HepG2 (cell line): ENCODE results near the gene ATP8B4. TPM values are rescaled to one million over a fixed set of nuclear protein-coding genes. Genes with fewer than 3 reads are reported as not detected.

Experiments used
- ATAC-seq: fragments of 200-7000 bp; cut with Tn5 transposase; 3 replicates; pipeline ENCODE4 v1.9.1; 2020; ENCODE audit warnings: mild to moderate bottlenecking, moderate library complexity
- BruUV-seq: library from RNA; stranded (reverse); fragments of 400-500 nt; replicated peaks from 2 replicates; lab custom pipeline; 2021; lab: Mats Ljungman, UMichigan
- CTCF ChIA-PET: fragments of 300-600 bp; formaldehyde crosslinking; extraction: SDS; loops from one replicate; lab custom pipeline; 2021; ENCODE audit warnings: low total read pairs, inconsistent platforms, low intra/inter-chr PET ratio; lab: Yijun Ruan, JAX
- POLR2A ChIA-PET: fragments of 350-600 bp; sonication (Branson Sonifier 250); formaldehyde crosslinking; loops from one replicate; lab custom pipeline; 2020; ENCODE audit warnings: antibody characterized with exemption, inconsistent platforms; lab: Yijun Ruan, JAX
- DNase-seq: peaks from one replicate; pipeline ENCODE4 v3.0.0-alpha.2; 2015; ENCODE audit warnings: low spot score
- FAIRE-seq: peaks from 3 replicates; lab custom pipeline; 2011; peaks lifted over from hg19 to GRCh38; lab: Jason Lieb, UNC
- H2AFZ ChIP-seq: one replicate; pipeline ENCODE4 v1.6.1; 2011; ENCODE audit warnings: low read length, inconsistent platforms
- H3K27ac ChIP-seq: fragments of 300-600 bp; 3 replicates; pipeline ENCODE4 v1.8.0; 2011; ENCODE audit warnings: mixed run types, mild to moderate bottlenecking, mixed read lengths, low read length, inconsistent platforms; ENCODE audit not compliant: insufficient read depth; ENCODE audit errors: extremely low read length
- H3K27me3 ChIP-seq, 2 experiments: fragments of 200-600 bp in 1 of 2; 2 replicates in 1 of 2; 3 replicates in 1 of 2; pipeline versions ENCODE4 v1.6.0 to v1.8.0; 2011; ENCODE audit warnings: low read length in 2 of 2, mild to moderate bottlenecking in 2 of 2, moderate library complexity in 2 of 2, inconsistent platforms in 1 of 2; ENCODE audit not compliant: insufficient read depth in 2 of 2, control insufficient read depth in 1 of 2
- H3K36me3 ChIP-seq, 2 experiments: fragments of 200-600 bp in 1 of 2; replicated peaks in 1 of 2; 2 replicates in 1 of 2; 3 replicates in 1 of 2; pipeline versions ENCODE4 v1.5.1 to v1.8.0; 2011; ENCODE audit warnings: low read length in 2 of 2, inconsistent platforms in 1 of 2; ENCODE audit not compliant: insufficient read depth in 2 of 2, control insufficient read depth in 1 of 2
- H3K4me1 ChIP-seq: 2 replicates; pipeline ENCODE4 v1.5.1; 2012; ENCODE audit warnings: low read length, inconsistent platforms; ENCODE audit not compliant: insufficient read depth
- H3K4me2 ChIP-seq: 2 replicates; pipeline ENCODE4 v1.6.0; 2011; ENCODE audit warnings: low read depth, low read length, inconsistent platforms
- H3K4me3 ChIP-seq, 3 experiments: fragments of 200-600 bp in 1 of 3; sonication (generic), shearing (Covaris generic) in 1 of 3; replicated peaks in 1 of 3; 2 replicates each; pipeline ENCODE4 v1.5.1; 2011 to 2016; ENCODE audit warnings: low read length in 3 of 3, inconsistent platforms in 2 of 3, low read depth in 2 of 3, mild to moderate bottlenecking in 2 of 3, control low read depth in 1 of 3, mixed read lengths in 1 of 3; ENCODE audit not compliant: insufficient read depth in 1 of 3
- H3K79me2 ChIP-seq: one replicate; pipeline ENCODE4 v1.6.1; 2011; ENCODE audit warnings: low read length, inconsistent platforms; ENCODE audit not compliant: insufficient read depth
- H3K9ac ChIP-seq: 2 replicates; pipeline ENCODE4 v1.6.0; 2011; ENCODE audit warnings: mild to moderate bottlenecking, low read depth, low read length, inconsistent platforms; ENCODE audit not compliant: insufficient read depth
- H3K9me3 ChIP-seq: 2 replicates; pipeline ENCODE4 v1.5.1; 2012; ENCODE audit warnings: mild to moderate bottlenecking, low read length
- H4K20me1 ChIP-seq: 2 replicates; pipeline ENCODE4 v1.6.0; 2011; ENCODE audit warnings: inconsistent platforms, mild to moderate bottlenecking, low read length, moderate library complexity; ENCODE audit not compliant: insufficient read depth
- CBX1 ChIP-seq: IDR thresholded peaks from one replicate; pipeline ENCODE4 v1.6.1; 2016; ENCODE audit warnings: antibody characterized with exemption, low read depth
- IKZF1 ChIP-seq: fragments of 450-650 bp; IDR thresholded peaks from 2 replicates; pipeline ENCODE4 v1.7.1; 2016
- JUNB ChIP-seq: sonication (generic); formaldehyde crosslinking; IDR thresholded peaks from 2 replicates; pipeline ENCODE4 v1.8.0; 2022; ENCODE audit warnings: missing genetic modification reagents, mild to moderate bottlenecking, borderline replicate concordance
- KAT2B ChIP-seq: fragments of 150-350 bp; IDR thresholded peaks from 2 replicates; pipeline ENCODE4 v1.6.1; 2014; ENCODE audit warnings: low read depth, low read length, borderline replicate concordance
- THAP8 ChIP-seq: sonication (generic); formaldehyde crosslinking; IDR thresholded peaks from 2 replicates; pipeline ENCODE4 v1.5.1; 2020; ENCODE audit warnings: missing genetic modification reagents, mild to moderate bottlenecking, borderline replicate concordance
- ZNF253 ChIP-seq: sonication (generic); formaldehyde crosslinking; IDR thresholded peaks from 2 replicates; pipeline ENCODE4 v1.8.0; 2022; ENCODE audit warnings: mild to moderate bottlenecking, missing genetic modification reagents, borderline replicate concordance
- ZNF546 ChIP-seq: sonication (generic); formaldehyde crosslinking; conservative IDR thresholded peaks from 2 replicates; pipeline ENCODE4 v1.8.1; 2023; ENCODE audit warnings: mild to moderate bottlenecking, missing genetic modification reagents
- ZNF549 ChIP-seq: sonication (generic); formaldehyde crosslinking; IDR thresholded peaks from 2 replicates; pipeline ENCODE4 v1.5.0; 2020; ENCODE audit warnings: missing genetic modification reagents
- ZNF724P ChIP-seq: sonication (generic); formaldehyde crosslinking; IDR thresholded peaks from 2 replicates; pipeline ENCODE4 v1.8.0; 2022; ENCODE audit warnings: missing genetic modification reagents, borderline replicate concordance
- WGBS: methylation state at CpG from one replicate; pipeline ENCODE4 v1.1.6; 2017; ENCODE audit warnings: low lambda C conversion rate; 5-methylcytosine and 5-hydroxymethylcytosine counted together
- in situ Hi-C: cut with HindIII; loops from 2 replicates; pipeline ENCODE4 v1.10.0; 2017; ENCODE audit warnings: low pct_unique_long_range_greater_than_20kb; ENCODE audit not compliant: extremely low pct_ligation_motif_present
- intact Hi-C: fragments of 100-400 bp; cut with micrococcal nuclease; formaldehyde crosslinking; loops from one replicate; pipeline ENCODE4 v1.10.0; 2022; ENCODE audit not compliant: unreplicated experiment
- polyA plus RNA-seq, 8 experiments: library from polyadenylated mRNA; depleted of rRNA in 3 of 8; stranded (reverse) in 7 of 8; unstranded in 1 of 8; fragments of >200 nt; fragmentation: Illumina TruSeq in 4 of 8; extraction: Trizol in 4 of 8; gene quantifications; 2 replicates each; pipeline versions ENCODE4 v1.2.1 to v1.2.3, GENCODE V29; 2011 to 2016; ENCODE audit warnings: low read depth in 4 of 8, missing spikeins in 1 of 8, mixed read lengths in 1 of 8; ENCODE audit not compliant: insufficient read depth in 1 of 8
- total RNA-seq, 5 experiments: library from RNA; depleted of rRNA; stranded (reverse); fragments of >200 nt; fragmentation: Illumina TruSeq; extraction: Trizol; gene quantifications; 2 replicates each; pipeline ENCODE4 v1.2.3, GENCODE V29; 2016; ENCODE audit warnings: low read depth in 1 of 5
- TF ChIP-seq, protein P1 (sequence below): sonication (generic); formaldehyde crosslinking; IDR thresholded peaks from 2 replicates; pipeline ENCODE4 v1.4.0; 2020; ENCODE audit warnings: missing genetic modification reagents, borderline replicate concordance
- TF ChIP-seq, protein P2 (sequence below): sonication (generic); formaldehyde crosslinking; IDR thresholded peaks from 2 replicates; pipeline ENCODE4 v1.4.0; 2020; ENCODE audit warnings: missing genetic modification reagents

Gene ATP8B4
- total and polyA plus RNA-seq, 2 of the 13 experiments (the other 11 are each of a cell fraction or from before 2014, with no cell fraction given): 0.24 to 0.69 TPM

GRCh38 chr15:50113992-50114780 lies 4.8 kb downstream of the ATP8B4 start (continued):
- no peak for TF ChIP-seq JUNB (CRISPR knock-in tag)
- TF ChIP-seq ZNF724P (CRISPR knock-in tag): no peak
- no peak for TF ChIP-seq ZNF549 (CRISPR knock-in tag)

GRCh38 chr15:50113187-50113505 lies 5.9 kb downstream of the ATP8B4 start:
- no peaks in the 10 kb centered on the region for H3K27me3 ChIP-seq
- ATAC-seq: no peak
- ChIA-PET POLR2A (no interaction called here), CTCF (no interaction called here)
- BruUV-seq: no TSS peak
- H2AFZ ChIP-seq: no peak overlapping the region
- H3K9me3 ChIP-seq: no peaks in the 10 kb centered on the region
- no peak overlapping the region for H3K4me3 ChIP-seq
- no peaks in the 10 kb centered on the region for H3K79me2 ChIP-seq
- FAIRE-seq: no peak
- H3K4me2 ChIP-seq: no peak overlapping the region
- DNase-seq: no peak
- no peaks in the 10 kb centered on the region for H4K20me1 ChIP-seq
- intact Hi-C loops (no loop called here), in situ Hi-C loops (no loop called here)
- no peak overlapping the region for H3K9ac ChIP-seq
- H3K36me3 ChIP-seq: no peaks in the 10 kb centered on the region
- 78% methylated on average over 2 of the region's 2 CpGs for WGBS
- no peak overlapping the region for H3K27ac ChIP-seq
- H3K4me1 ChIP-seq: no peaks in the 10 kb centered on the region
- no peak for TF ChIP-seq KAT2B
- TF ChIP-seq ZNF546 (CRISPR knock-in tag): no peak
- TF ChIP-seq, protein P1, sequence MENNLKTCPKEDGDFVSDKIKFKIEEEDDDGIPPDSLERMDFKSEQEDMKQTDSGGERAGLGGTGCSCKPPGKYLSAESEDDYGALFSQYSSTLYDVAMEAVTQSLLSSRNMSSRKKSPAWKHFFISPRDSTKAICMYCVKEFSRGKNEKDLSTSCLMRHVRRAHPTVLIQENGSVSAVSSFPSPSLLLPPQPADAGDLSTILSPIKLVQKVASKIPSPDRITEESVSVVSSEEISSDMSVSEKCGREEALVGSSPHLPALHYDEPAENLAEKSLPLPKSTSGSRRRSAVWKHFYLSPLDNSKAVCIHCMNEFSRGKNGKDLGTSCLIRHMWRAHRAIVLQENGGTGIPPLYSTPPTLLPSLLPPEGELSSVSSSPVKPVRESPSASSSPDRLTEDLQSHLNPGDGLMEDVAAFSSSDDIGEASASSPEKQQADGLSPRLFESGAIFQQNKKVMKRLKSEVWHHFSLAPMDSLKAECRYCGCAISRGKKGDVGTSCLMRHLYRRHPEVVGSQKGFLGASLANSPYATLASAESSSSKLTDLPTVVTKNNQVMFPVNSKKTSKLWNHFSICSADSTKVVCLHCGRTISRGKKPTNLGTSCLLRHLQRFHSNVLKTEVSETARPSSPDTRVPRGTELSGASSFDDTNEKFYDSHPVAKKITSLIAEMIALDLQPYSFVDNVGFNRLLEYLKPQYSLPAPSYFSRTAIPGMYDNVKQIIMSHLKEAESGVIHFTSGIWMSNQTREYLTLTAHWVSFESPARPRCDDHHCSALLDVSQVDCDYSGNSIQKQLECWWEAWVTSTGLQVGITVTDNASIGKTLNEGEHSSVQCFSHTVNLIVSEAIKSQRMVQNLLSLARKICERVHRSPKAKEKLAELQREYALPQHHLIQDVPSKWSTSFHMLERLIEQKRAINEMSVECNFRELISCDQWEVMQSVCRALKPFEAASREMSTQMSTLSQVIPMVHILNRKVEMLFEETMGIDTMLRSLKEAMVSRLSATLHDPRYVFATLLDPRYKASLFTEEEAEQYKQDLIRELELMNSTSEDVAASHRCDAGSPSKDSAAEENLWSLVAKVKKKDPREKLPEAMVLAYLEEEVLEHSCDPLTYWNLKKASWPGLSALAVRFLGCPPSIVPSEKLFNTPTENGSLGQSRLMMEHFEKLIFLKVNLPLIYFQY (CRISPR knock-in tag): no peak
- TF ChIP-seq ZNF253 (CRISPR knock-in tag): no peak
- TF ChIP-seq, protein P2, sequence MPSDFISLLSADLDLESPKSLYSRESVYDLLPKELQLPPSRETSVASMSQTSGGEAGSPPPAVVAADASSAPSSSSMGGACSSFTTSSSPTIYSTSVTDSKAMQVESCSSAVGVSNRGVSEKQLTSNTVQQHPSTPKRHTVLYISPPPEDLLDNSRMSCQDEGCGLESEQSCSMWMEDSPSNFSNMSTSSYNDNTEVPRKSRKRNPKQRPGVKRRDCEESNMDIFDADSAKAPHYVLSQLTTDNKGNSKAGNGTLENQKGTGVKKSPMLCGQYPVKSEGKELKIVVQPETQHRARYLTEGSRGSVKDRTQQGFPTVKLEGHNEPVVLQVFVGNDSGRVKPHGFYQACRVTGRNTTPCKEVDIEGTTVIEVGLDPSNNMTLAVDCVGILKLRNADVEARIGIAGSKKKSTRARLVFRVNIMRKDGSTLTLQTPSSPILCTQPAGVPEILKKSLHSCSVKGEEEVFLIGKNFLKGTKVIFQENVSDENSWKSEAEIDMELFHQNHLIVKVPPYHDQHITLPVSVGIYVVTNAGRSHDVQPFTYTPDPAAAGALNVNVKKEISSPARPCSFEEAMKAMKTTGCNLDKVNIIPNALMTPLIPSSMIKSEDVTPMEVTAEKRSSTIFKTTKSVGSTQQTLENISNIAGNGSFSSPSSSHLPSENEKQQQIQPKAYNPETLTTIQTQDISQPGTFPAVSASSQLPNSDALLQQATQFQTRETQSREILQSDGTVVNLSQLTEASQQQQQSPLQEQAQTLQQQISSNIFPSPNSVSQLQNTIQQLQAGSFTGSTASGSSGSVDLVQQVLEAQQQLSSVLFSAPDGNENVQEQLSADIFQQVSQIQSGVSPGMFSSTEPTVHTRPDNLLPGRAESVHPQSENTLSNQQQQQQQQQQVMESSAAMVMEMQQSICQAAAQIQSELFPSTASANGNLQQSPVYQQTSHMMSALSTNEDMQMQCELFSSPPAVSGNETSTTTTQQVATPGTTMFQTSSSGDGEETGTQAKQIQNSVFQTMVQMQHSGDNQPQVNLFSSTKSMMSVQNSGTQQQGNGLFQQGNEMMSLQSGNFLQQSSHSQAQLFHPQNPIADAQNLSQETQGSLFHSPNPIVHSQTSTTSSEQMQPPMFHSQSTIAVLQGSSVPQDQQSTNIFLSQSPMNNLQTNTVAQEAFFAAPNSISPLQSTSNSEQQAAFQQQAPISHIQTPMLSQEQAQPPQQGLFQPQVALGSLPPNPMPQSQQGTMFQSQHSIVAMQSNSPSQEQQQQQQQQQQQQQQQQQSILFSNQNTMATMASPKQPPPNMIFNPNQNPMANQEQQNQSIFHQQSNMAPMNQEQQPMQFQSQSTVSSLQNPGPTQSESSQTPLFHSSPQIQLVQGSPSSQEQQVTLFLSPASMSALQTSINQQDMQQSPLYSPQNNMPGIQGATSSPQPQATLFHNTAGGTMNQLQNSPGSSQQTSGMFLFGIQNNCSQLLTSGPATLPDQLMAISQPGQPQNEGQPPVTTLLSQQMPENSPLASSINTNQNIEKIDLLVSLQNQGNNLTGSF: no peak
- no peak for TF ChIP-seq THAP8 (CRISPR knock-in tag)
- TF ChIP-seq CBX1: no peak
- TF ChIP-seq IKZF1: no peak
